GM23338 (cell line): ENCODE results near the gene DCDC1. TPM values are rescaled to one million over a fixed set of nuclear protein-coding genes. Genes with fewer than 3 reads are reported as not detected.

Experiments used
- ATAC-seq: fragments of 200-7000 bp; cut with Tn5 transposase; 3 replicates; pipeline ENCODE4 v1.9.1; 2020
- DNase-seq: peaks from one replicate; pipeline ENCODE4 v3.0.0-alpha.2; 2015; ENCODE audit warnings: low spot score
- H2AFZ ChIP-seq: fragments of 200-600 bp; sonication (generic); 2 replicates; pipeline ENCODE4 v1.8.0; 2016; ENCODE audit warnings: antibody characterized with exemption, mild to moderate bottlenecking, moderate library complexity
- H3F3A ChIP-seq: fragments of 200-600 bp; sonication (generic); replicated peaks from 2 replicates; pipeline ENCODE4 v1.8.0; 2017; ENCODE audit warnings: antibody characterized with exemption, mixed run types, low read depth
- H3K27ac ChIP-seq: fragments of 200-600 bp; sonication (generic); 2 replicates; pipeline ENCODE4 v1.6.1; 2016; ENCODE audit warnings: low read depth
- H3K27me3 ChIP-seq: fragments of 200-600 bp; sonication (generic); 2 replicates; pipeline ENCODE4 v1.8.0; 2016; ENCODE audit warnings: mild to moderate bottlenecking, mixed run types, moderate library complexity; ENCODE audit not compliant: insufficient read depth
- H3K36me3 ChIP-seq: fragments of 200-600 bp; sonication (generic); 2 replicates; pipeline ENCODE4 v1.8.0; 2016; ENCODE audit warnings: mild to moderate bottlenecking; ENCODE audit not compliant: insufficient read depth
- H3K4me1 ChIP-seq: fragments of 200-600 bp; sonication (generic); 2 replicates; pipeline ENCODE4 v1.8.0; 2016; ENCODE audit warnings: mild to moderate bottlenecking, moderate library complexity; ENCODE audit not compliant: insufficient read depth
- H3K4me2 ChIP-seq: fragments of 200-600 bp; sonication (generic); 2 replicates; pipeline ENCODE4 v1.7.1; 2017; ENCODE audit warnings: mixed run types
- H3K4me3 ChIP-seq: fragments of 200-600 bp; sonication (generic); 2 replicates; pipeline ENCODE4 v1.6.1; 2016; ENCODE audit warnings: mixed run types
- H3K79me2 ChIP-seq: fragments of 200-600 bp; sonication (generic); replicated peaks from 2 replicates; pipeline ENCODE4 v1.8.0; 2017; ENCODE audit warnings: mild to moderate bottlenecking; ENCODE audit not compliant: insufficient read depth
- H3K9me2 ChIP-seq: fragments of 200-600 bp; sonication (generic); 2 replicates; pipeline ENCODE4 v1.8.0; 2017; ENCODE audit not compliant: insufficient read depth
- H4K20me1 ChIP-seq: fragments of 200-600 bp; sonication (generic); replicated peaks from 2 replicates; pipeline ENCODE4 v1.8.0; 2017; ENCODE audit warnings: mild to moderate bottlenecking; ENCODE audit not compliant: insufficient read depth
- H3K27ac Mint-ChIP-seq: 2 replicates; pipeline ENCODE4 v1.8.0; 2020; ENCODE audit warnings: inconsistent platforms, mild to moderate bottlenecking, moderate library complexity, mixed read lengths
- H3K27me3 Mint-ChIP-seq: 3 replicates; pipeline ENCODE4 v1.8.0; 2022; ENCODE audit warnings: low read depth, mild to moderate bottlenecking, moderate library complexity, mixed read lengths, inconsistent platforms; ENCODE audit not compliant: insufficient read depth, poor library complexity
- H3K36me3 Mint-ChIP-seq: 3 replicates; pipeline ENCODE4 v1.8.0; 2021; ENCODE audit warnings: low read depth, mild to moderate bottlenecking, inconsistent platforms, moderate library complexity, mixed read lengths
- H3K4me1 Mint-ChIP-seq: 3 replicates; pipeline ENCODE4 v1.8.0; 2020; ENCODE audit warnings: mild to moderate bottlenecking, inconsistent platforms, mixed read lengths
- H3K4me3 Mint-ChIP-seq: 3 replicates; pipeline ENCODE4 v1.8.0; 2021; ENCODE audit warnings: moderate library complexity, mild to moderate bottlenecking, inconsistent platforms, mixed read lengths
- H3K9me3 Mint-ChIP-seq: 3 replicates; pipeline ENCODE4 v1.8.0; 2020; ENCODE audit warnings: moderate library complexity, mild to moderate bottlenecking, inconsistent platforms, mixed read lengths
- CREB1 ChIP-seq: fragments of 250-450 bp; sonication (Bioruptor Pico); IDR thresholded peaks from 2 replicates; pipeline ENCODE4 v1.5.0; 2020; ENCODE audit warnings: low read depth, mild to moderate bottlenecking, moderate library complexity
- EZH2 ChIP-seq: fragments of 200-600 bp; sonication (generic); IDR thresholded peaks from one replicate; pipeline ENCODE4 v1.8.0; 2017; ENCODE audit warnings: antibody characterized with exemption, mild to moderate bottlenecking, low read depth; ENCODE audit not compliant: unreplicated experiment
- EZH2phosphoT487 ChIP-seq: fragments of 200-600 bp; sonication (generic); IDR thresholded peaks from one replicate; pipeline ENCODE4 v1.8.1; 2018; ENCODE audit warnings: antibody characterized with exemption; ENCODE audit not compliant: unreplicated experiment
- JUNB ChIP-seq: IDR thresholded peaks from one replicate; pipeline ENCODE4 v1.6.1; 2016; ENCODE audit warnings: antibody characterized with exemption; ENCODE audit not compliant: unreplicated experiment
- NANOG ChIP-seq: IDR thresholded peaks from 2 replicates; pipeline ENCODE4 v1.6.1; 2016; ENCODE audit warnings: antibody characterized with exemption, borderline replicate concordance
- POLR2AphosphoS5 ChIP-seq: IDR thresholded peaks from 2 replicates; pipeline ENCODE4 v1.6.1; 2016; ENCODE audit warnings: antibody characterized with exemption, low read depth
- STAT1 ChIP-seq: IDR thresholded peaks from one replicate; pipeline ENCODE4 v1.6.1; 2016; ENCODE audit warnings: antibody characterized with exemption; ENCODE audit not compliant: unreplicated experiment
- ZNF331 ChIP-seq: fragments of 250-450 bp; sonication (Bioruptor Pico); IDR thresholded peaks from 2 replicates; pipeline ENCODE4 v1.5.0; 2020; ENCODE audit warnings: low read depth, mild to moderate bottlenecking, moderate library complexity
- ZNF462 ChIP-seq: fragments of 250-450 bp; sonication (Bioruptor Pico); IDR thresholded peaks from 2 replicates; pipeline ENCODE4 v1.5.0; 2020; ENCODE audit warnings: mild to moderate bottlenecking, moderate library complexity
- polyA plus RNA-seq: library from polyadenylated mRNA; unstranded; fragments of >200 nt; fragmentation: Nextera tagmentation; extraction: Ambion mirVana; gene quantifications from 2 replicates; pipeline ENCODE4 v1.2.1, GENCODE V29; 2016
- total RNA-seq: library from RNA; depleted of rRNA; stranded (reverse); fragments of >200 nt; shearing (Covaris generic); gene quantifications from 2 replicates; pipeline ENCODE4 v1.2.3, GENCODE V29; 2014
- TF ChIP-seq, protein P1 (sequence below), 2 experiments: fragments of 200-600 bp in 1 of 2; sonication (generic) in 1 of 2; conservative IDR thresholded peaks; 2 replicates each; pipeline versions ENCODE4 v1.5.1 to v1.6.1; 2016 to 2017; ENCODE audit warnings: antibody characterized with exemption in 2 of 2, low read depth in 2 of 2, mild to moderate bottlenecking in 2 of 2, moderate library complexity in 1 of 2

Gene DCDC1
- total and polyA plus RNA-seq, 2 experiments from 2014 or later, result 0.56 to 0.58 TPM

- H3F3A ChIP-seq, result no peaks in the 10 kb centered on the region
- TF ChIP-seq JUNB (no peak), EZH2phosphoT487 (no peak), NANOG (no peak), EZH2 (no peak), POLR2AphosphoS5 (no peak), ZNF331 (CRISPR knock-in tag) (no peak)
- TF ChIP-seq, protein P1, sequence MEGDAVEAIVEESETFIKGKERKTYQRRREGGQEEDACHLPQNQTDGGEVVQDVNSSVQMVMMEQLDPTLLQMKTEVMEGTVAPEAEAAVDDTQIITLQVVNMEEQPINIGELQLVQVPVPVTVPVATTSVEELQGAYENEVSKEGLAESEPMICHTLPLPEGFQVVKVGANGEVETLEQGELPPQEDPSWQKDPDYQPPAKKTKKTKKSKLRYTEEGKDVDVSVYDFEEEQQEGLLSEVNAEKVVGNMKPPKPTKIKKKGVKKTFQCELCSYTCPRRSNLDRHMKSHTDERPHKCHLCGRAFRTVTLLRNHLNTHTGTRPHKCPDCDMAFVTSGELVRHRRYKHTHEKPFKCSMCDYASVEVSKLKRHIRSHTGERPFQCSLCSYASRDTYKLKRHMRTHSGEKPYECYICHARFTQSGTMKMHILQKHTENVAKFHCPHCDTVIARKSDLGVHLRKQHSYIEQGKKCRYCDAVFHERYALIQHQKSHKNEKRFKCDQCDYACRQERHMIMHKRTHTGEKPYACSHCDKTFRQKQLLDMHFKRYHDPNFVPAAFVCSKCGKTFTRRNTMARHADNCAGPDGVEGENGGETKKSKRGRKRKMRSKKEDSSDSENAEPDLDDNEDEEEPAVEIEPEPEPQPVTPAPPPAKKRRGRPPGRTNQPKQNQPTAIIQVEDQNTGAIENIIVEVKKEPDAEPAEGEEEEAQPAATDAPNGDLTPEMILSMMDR (conservative IDR thresholded peaks at IDR 0.05; ENCODE audit: low read depth in 2 of 2), result no peak
- no peaks in the 10 kb centered on the region for H3K9me3 Mint-ChIP-seq
- H3K4me2 ChIP-seq, result no peak overlapping the region
- DNase-seq (no peak), ATAC-seq (no peak)
- H3K36me3 ChIP-seq, result no peaks in the 10 kb centered on the region
- no peaks in the 10 kb centered on the region for H3K4me1 ChIP-seq
- H3K27ac ChIP-seq, result no peak overlapping the region
- H3K36me3 Mint-ChIP-seq, result no peaks in the 10 kb centered on the region
- H3K27me3 ChIP-seq, result no peaks in the 10 kb centered on the region
- H3K4me3 ChIP-seq, result no peak overlapping the region
- no peak overlapping the region for H2AFZ ChIP-seq
- H4K20me1 ChIP-seq, result no peaks in the 10 kb centered on the region
- H3K27me3 Mint-ChIP-seq, result no peaks in the 10 kb centered on the region
- H3K4me3 Mint-ChIP-seq, result no peak overlapping the region
- no peak overlapping the region for H3K27ac Mint-ChIP-seq
- no peaks in the 10 kb centered on the region for H3K79me2 ChIP-seq
- H3K4me1 Mint-ChIP-seq, result peaks cover 5% of the 10 kb centered on the region; the same call in 1 of the 3 replicates
- H3K9me2 ChIP-seq, result no peaks in the 10 kb centered on the region
These were observed 267.2 kb downstream of the DCDC1 start for GRCh38 chr11:31102316-31102715.

GRCh38 chr11:31096191-31096805, 273.2 kb downstream of the DCDC1 start:
- H3K4me3 Mint-ChIP-seq, result no peak overlapping the region
- ATAC-seq, result no peak
- H3K9me2 ChIP-seq, result no peaks in the 10 kb centered on the region
- no peaks in the 10 kb centered on the region for H3K27me3 ChIP-seq
- no peaks in the 10 kb centered on the region for H3F3A ChIP-seq
- peaks cover 1% of the 10 kb centered on the region for H3K27me3 Mint-ChIP-seq
- H3K4me2 ChIP-seq, result no peak overlapping the region
- no peaks in the 10 kb centered on the region for H3K79me2 ChIP-seq
- no peak for TF ChIP-seq NANOG
- TF ChIP-seq CREB1 (CRISPR knock-in tag), result no peak
- TF ChIP-seq STAT1, result no peak
- no peaks in the 10 kb centered on the region for H3K36me3 ChIP-seq
- no peak for DNase-seq
- no peaks in the 10 kb centered on the region for H3K4me1 Mint-ChIP-seq
- no peaks in the 10 kb centered on the region for H3K9me3 Mint-ChIP-seq
- H3K4me1 ChIP-seq, result no peaks in the 10 kb centered on the region
- H3K27ac ChIP-seq, result no peak overlapping the region
- H4K20me1 ChIP-seq, result no peaks in the 10 kb centered on the region
- H3K36me3 Mint-ChIP-seq, result no peaks in the 10 kb centered on the region
- H3K4me3 ChIP-seq, result no peak overlapping the region
- no peak overlapping the region for H3K27ac Mint-ChIP-seq
- H2AFZ ChIP-seq, result no peak overlapping the region

DNA sequence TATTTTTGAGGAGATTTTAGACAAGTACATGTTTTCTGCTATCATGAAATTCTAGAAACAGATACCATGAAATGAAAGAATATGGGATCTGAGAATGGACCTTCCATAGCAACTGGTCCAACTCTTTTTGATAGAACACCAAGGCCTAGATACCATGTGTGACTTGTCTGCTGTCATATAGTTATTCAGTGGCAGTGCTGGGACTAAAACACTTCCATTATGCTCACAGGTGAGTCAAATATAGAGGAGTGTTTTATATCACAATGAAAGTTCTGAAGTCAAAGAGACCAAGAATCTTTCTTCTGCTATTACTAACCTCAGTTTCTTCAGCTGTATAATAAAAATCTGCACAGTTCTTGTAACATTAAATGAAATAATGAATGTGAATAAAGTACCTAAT, 276.9 kb downstream of the DCDC1 start:
- no peaks in the 10 kb centered on the region for H3K4me1 ChIP-seq
- no peak overlapping the region for H2AFZ ChIP-seq
- Mint-ChIP-seq H3K27ac (no peak overlapping the region), H3K4me3 (no peak overlapping the region), H3K27me3 (peaks cover 1% of the 10 kb centered on the region), H3K9me3 (peaks cover 23% of the 10 kb centered on the region), H3K36me3 (peaks cover 16% of the 10 kb centered on the region; the same call in 2 of the 3 replicates), H3K4me1 (no peaks in the 10 kb centered on the region)
- H3F3A ChIP-seq, result no peaks in the 10 kb centered on the region
- no peak overlapping the region for H3K4me3 ChIP-seq
- DNase-seq (no peak), ATAC-seq (no peak)
- H3K27me3 ChIP-seq, result no peaks in the 10 kb centered on the region
- H3K36me3 ChIP-seq, result 0 out of 2 replicates have a peak, but pooled peaks cover 7% of the 10 kb centered on the region
- H3K4me2 ChIP-seq, result no peak overlapping the region
- no peaks in the 10 kb centered on the region for H4K20me1 ChIP-seq
- no peak overlapping the region for H3K27ac ChIP-seq
- no peaks in the 10 kb centered on the region for H3K79me2 ChIP-seq
- H3K9me2 ChIP-seq, result no peaks in the 10 kb centered on the region
- TF ChIP-seq CREB1 (CRISPR knock-in tag), result no peak
- TF ChIP-seq JUNB, result no peak
- no peak for TF ChIP-seq ZNF462 (CRISPR knock-in tag)
